ENCODE measurements around the gene TGFBR2. TPM values are rescaled to one million over a fixed set of nuclear protein-coding genes. Genes with fewer than 3 reads are reported as not detected.

Gene TGFBR2
- total and polyA plus RNA-seq, 10 of the 15 experiments (the other 5 are each of a cell fraction or from before 2014, with no cell fraction given) = 0.02 to 0.98 (median 0.18) TPM; not detected in 1

GRCh38 chr3:30699927-30700326, 93.5 kb downstream of the TGFBR2 start:
- Histone ChIP-seq H4K20me1 (ENCODE audit: control insufficient read depth, insufficient read depth) (no peaks in the 10 kb centered on the region), H3K27me3 (replicated peaks in 1 of 2; ENCODE audit: control insufficient read depth in 2 of 2, insufficient read depth in 2 of 2, low read length in 1 of 2) (no peaks in the 10 kb centered on the region), H3K4me3 (no peak overlapping the region), H3K4me1 (ENCODE audit: control insufficient read depth, insufficient read depth, low read length) (no peaks in the 10 kb centered on the region), H3K79me2 (ENCODE audit: control insufficient read depth, insufficient read depth, low read length) (no peaks in the 10 kb centered on the region), H3K36me3 (ENCODE audit: control insufficient read depth in 2 of 2, insufficient read depth in 2 of 2, low read length in 1 of 2) (no peaks in the 10 kb centered on the region), H2AFZ (ENCODE audit: control insufficient read depth, low read depth, low read length) (no peak overlapping the region), H3K4me2 (ENCODE audit: control insufficient read depth, insufficient read depth) (no peak overlapping the region), H3K9ac (ENCODE audit: control insufficient read depth, insufficient read depth, low read length) (no peak overlapping the region), H3K9me3 (replicated peaks; ENCODE audit: control insufficient read depth, insufficient read depth, low read length) (no peaks in the 10 kb centered on the region), H3K27ac (ENCODE audit: control insufficient read depth, insufficient read depth) (no peak overlapping the region)
- 29% methylated on average over 4 of the region's 4 CpGs for WGBS (ENCODE audit: insufficient coverage, insufficient replicate concordance, low lambda C conversion rate, missing lambda C conversion rate)
- BruUV-seq (replicated peaks) = no TSS peak
- RAD21 ChIA-PET (ENCODE audit: unreplicated experiment) = no interaction called here
- DNase-seq (ENCODE audit: low read depth, low spot score) (no peak), FAIRE-seq (no peak), ATAC-seq (no peak)
- POLR2A ChIA-PET = interaction anchor here (0.6 kb wide), 1 partner anchor 1991 kb away, joined by 3 read pairs; no protein-coding TSS in a partner anchor
- CTCF ChIA-PET = no interaction called here
- in situ Hi-C loops (cut with MboI) (loop anchor here (10.0 kb wide), 2 partner anchors 595 to 675 kb away; no protein-coding TSS in a partner anchor), intact Hi-C loops (cut with micrococcal nuclease; ENCODE audit: unreplicated experiment) (loop anchor here (10.0 kb wide), 1 partner anchor 255 kb away; no protein-coding TSS in a partner anchor)
- SMC1A ChIA-PET (ENCODE audit: uncharacterized antibody, unreplicated experiment) = interaction anchor here (1.0 kb wide), 1 partner anchor 460 kb away, joined by 3 read pairs; no protein-coding TSS in a partner anchor
- no peak for TF ChIP-seq HSF1 (IDR thresholded peaks at IDR 0.05; ENCODE audit: low read depth, low read length)
- no peak for TF ChIP-seq WRNIP1 (IDR thresholded peaks at IDR 0.05; ENCODE audit: borderline replicate concordance, low read depth, low read length)
- no peak for TF ChIP-seq CREM (IDR thresholded peaks at IDR 0.05; ENCODE audit: low read depth)
- no peak for TF ChIP-seq CHD1 (IDR thresholded peaks at IDR 0.05; ENCODE audit: low read depth, low read length)
- TF ChIP-seq BCL11A (IDR thresholded peaks at IDR 0.05; ENCODE audit: low read depth, low read length) = no peak
- no peak for TF ChIP-seq PRDM15 (CRISPR knock-in tag; IDR thresholded peaks at IDR 0.05)
- no peak for TF ChIP-seq SP1 (IDR thresholded peaks at IDR 0.05; ENCODE audit: low read depth, low read length)
- no peak for TF ChIP-seq SPI1 (IDR thresholded peaks at IDR 0.05; ENCODE audit: borderline replicate concordance, insufficient read depth, low read depth, low read length)
- no peak for TF ChIP-seq ETV6 (conservative IDR thresholded peaks at IDR 0.05 in 1 of 2, IDR thresholded peaks at IDR 0.05 in 1 of 2; ENCODE audit: borderline replicate concordance in 1 of 2, low read depth in 1 of 2)
- TF ChIP-seq CUX1 (IDR thresholded peaks at IDR 0.05; ENCODE audit: insufficient replicate concordance, low read depth, low read length) = no peak
- TF ChIP-seq HCFC1 (IDR thresholded peaks at IDR 0.05; ENCODE audit: low read length) = no peak
- no peak for TF ChIP-seq ZBTB33 (IDR thresholded peaks at IDR 0.05)
